Epidermal melanocyte (primary cell): ENCODE measurements around the gene MYL3.

ENCODE experiments used
- DNase-seq: peaks from one replicate; pipeline ENCODE4 v3.0.0; 2011; ENCODE audit warnings: low spot score; ENCODE audit not compliant: insufficient read length

Gene MYL3

GRCh38 chr3:46883054-46883829 is 20.0 kb upstream of the MYL3 start:
- no peak for DNase-seq

GRCh38 chr3:46882377-46883053 is 19.3 kb upstream of the MYL3 start:
- no peak for DNase-seq

GRCh38 chr3:46881596-46882376 is 18.5 kb upstream of the MYL3 start:
- peak; percentile 50 for DNase-seq

- no peak for DNase-seq
Observed at GRCh38 chr3:46880884-46881595, 17.8 kb upstream of the MYL3 start.

GRCh38 chr3:46878781-46879436 is 15.7 kb upstream of the MYL3 start:
- no peak for DNase-seq

GRCh38 chr3:46877406-46878125 is 14.3 kb upstream of the MYL3 start, which contains the start of gene PTH1R:
TSS of gene PTH1R (plus strand) at chr3:46877721. CDS start at chr3:46883560, 5,839 bp downstream.
- DNase-seq = no peak

GRCh38 chr3:46876313-46877300 is 13.4 kb upstream of the MYL3 start:
- no peak for DNase-seq

GRCh38 chr3:46875560-46875959 is 12.3 kb upstream of the MYL3 start:
- DNase-seq = no peak

- no peak for DNase-seq
Observed at GRCh38 chr3:46874430-46874829, 11.2 kb upstream of the MYL3 start.

GRCh38 chr3:46873521-46873920 is 10.3 kb upstream of the MYL3 start:
- DNase-seq = no peak

GRCh38 chr3:46871222-46871621 is 8.0 kb upstream of the MYL3 start:
- no peak for DNase-seq

GRCh38 chr3:46870651-46871050 is 7.4 kb upstream of the MYL3 start:
- no peak for DNase-seq

- no peak for DNase-seq
Observed at GRCh38 chr3:46869440-46869839, 6.2 kb upstream of the MYL3 start.

- no peak for DNase-seq
Observed at GRCh38 chr3:46868948-46869347, 5.7 kb upstream of the MYL3 start.

- DNase-seq = no peak
Observed at GRCh38 chr3:46868287-46868686, 5.0 kb upstream of the MYL3 start.

- DNase-seq = no peak
Observed at GRCh38 chr3:46867550-46867898, 4.3 kb upstream of the MYL3 start.

GRCh38 chr3:46866720-46867549 is 3.7 kb upstream of the MYL3 start:
- peak; percentile 57 for DNase-seq

- DNase-seq = no peak
Observed at GRCh38 chr3:46866032-46866595, 2.9 kb upstream of the MYL3 start.
